Hepatic stellate cell (primary cell): ENCODE results near the gene XIRP2.
"Not testable (repeated sequence)": the region's sequence is repeated elsewhere in the genome, so short reads cannot be mapped to it uniquely, and the experiment has no call there.

Experiments
- DNase-seq: peaks from one replicate; pipeline ENCODE4 v3.0.0; 2011; ENCODE audit warnings: low spot score

XIRP2 gene

DNA sequence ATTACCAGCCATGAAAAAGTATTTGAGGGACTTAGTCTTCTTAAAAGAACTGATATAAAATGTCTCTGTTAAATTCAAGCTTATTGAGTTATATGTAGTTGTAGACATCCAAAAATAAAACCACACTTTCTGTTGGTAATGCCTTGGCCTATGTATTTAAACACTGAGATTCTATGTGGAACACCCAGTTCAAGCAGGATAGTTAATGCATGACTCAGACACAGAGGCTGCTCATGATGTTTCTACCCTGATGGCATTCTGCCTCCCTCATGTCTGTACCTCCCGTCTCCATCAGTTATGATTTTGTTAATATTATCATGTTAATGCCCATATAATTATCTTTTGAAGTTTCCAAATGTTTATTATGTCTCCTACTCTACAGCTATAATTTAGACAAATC, 164.5 kb downstream of the XIRP2 start:
- DNase-seq: peak; percentile 8

DNA sequence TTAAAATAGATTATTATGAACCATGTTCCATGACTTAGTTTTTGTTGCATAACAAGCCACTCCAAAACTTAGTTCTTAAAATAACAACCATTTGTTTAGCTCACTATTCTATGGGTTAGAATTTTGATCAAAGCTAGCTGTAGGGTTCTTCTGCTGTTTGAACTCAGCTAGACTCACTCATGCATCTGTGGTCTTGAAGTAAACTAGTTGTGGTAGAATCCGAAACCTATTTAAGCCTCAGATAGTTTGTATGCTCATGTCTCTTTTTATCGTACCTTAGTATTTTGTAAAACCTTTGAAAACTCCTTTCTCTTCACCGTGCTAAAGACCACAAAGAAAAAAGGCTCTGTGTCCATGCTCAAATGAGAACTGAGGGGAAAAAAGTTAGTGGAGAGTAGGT, 166.6 kb downstream of the XIRP2 start:
- no peak for DNase-seq

DNA sequence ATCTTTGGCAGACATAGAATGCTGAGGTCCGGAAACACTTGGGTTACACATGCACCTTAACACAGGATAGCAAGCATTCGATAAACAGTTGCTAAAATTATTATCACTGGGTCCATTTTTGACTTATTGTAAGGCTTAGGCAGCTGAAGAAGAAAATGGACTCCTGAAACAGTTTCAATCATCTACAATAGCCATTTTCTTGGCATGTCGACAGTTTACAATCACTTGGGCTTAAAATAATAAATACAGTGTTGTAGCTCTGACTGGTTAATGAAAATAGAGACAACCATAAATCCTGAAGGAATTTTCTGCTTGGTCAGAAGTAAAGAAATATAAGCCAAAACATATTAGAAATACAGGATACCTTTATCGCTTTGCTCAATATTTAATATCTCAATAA, 169.2 kb downstream of the XIRP2 start:
- DNase-seq: no peak

DNA sequence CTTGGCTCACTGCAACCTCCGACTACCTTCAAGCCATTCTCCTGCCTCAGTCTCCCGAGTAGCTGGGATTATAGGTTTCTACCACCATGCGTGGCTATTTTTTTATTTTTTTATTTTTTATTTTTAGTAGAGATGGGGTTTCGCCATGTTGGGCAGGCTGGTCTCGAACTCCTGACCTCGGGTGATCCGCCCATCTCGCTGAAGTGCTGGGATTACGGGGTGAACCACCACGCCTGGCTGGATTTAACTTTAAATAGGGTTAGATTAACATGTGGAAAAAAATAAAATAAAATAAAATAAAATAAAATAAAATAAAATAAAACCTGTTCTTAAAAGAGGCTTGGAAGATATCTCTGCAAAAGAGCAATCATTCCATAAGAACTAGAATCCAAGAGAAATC, 170.9 kb downstream of the XIRP2 start:
- no peak for DNase-seq

DNA sequence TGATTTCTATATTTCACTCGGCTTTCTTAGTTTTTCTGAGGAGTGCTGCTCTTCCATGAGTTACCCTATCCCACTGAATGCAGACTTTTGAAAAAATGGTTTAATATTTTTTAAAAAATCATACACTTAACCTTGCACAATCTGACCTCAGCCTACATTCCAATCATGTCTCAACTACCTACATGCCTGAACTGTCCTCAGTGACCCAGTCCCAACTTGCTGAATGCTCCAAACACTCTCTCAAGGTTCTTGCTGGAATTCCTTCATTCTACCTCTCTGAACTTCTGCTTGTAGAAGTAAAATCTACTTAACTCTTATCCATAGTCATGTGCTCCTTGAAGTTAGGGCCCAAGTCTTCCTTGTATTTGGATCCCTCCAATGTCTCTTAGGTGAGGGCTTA, 181.6 kb downstream of the XIRP2 start:
- no peak for DNase-seq

DNA sequence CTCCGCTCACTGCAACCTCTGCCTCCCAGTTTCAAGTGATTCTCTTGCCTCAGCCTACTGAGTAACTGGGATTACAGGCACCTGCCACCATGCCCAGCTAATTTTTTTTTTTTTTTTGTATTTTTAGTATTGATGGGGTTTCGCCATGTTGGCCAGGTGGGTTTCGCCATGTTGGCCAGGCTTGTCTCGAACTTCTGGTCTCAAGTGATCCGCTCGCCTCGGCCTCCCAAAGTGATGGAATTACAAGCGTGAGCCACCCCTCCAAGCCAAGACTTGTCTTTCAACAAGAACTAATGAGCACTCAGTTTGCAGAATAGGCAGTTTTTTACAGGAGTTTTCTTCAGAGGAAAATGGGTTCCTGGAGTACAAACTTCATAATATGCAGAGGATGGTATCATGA, 187.4 kb downstream of the XIRP2 start:
- not testable (repeated sequence) for DNase-seq

DNA sequence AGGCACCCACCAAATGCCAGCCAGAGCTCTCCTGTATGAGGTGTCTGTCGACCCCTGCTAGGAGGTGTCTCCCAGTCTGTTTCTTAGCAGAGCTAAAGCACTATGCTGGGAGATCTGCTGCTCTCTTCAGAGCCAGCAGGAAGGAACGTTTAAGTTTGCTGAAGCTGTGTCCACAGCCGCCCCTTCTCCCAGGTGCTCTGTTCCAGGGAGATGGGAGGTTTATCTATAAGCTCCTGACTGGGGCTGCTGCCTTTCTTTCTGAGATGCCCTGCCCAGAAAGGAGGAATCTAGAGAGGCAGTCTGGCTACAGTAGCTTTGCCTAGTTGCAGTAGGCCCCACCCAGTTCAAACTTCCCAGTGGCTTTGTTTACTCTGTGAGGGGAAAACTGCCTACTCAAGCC, 210.7 kb downstream of the XIRP2 start:
- DNase-seq: not testable (repeated sequence)

DNA sequence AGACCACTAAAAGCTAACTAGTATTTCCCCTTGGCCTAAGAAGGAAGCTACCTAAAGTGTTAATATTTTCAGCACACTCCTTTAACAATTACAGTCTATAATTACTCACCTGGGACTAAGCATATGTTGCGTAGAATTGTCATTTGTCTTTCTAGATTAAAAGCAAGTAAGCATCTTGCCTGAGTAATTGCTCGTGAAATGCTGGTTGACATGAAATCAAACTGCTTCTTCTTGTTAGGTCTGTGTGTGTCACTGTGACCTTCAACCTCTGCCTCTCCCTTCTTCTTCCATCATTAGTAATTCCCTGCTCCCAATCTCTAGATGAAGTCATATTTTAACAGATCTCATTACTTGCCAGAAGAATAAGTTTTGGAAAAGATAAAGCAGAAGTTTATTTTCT, 212.2 kb downstream of the XIRP2 start:
- DNase-seq: no peak

DNA sequence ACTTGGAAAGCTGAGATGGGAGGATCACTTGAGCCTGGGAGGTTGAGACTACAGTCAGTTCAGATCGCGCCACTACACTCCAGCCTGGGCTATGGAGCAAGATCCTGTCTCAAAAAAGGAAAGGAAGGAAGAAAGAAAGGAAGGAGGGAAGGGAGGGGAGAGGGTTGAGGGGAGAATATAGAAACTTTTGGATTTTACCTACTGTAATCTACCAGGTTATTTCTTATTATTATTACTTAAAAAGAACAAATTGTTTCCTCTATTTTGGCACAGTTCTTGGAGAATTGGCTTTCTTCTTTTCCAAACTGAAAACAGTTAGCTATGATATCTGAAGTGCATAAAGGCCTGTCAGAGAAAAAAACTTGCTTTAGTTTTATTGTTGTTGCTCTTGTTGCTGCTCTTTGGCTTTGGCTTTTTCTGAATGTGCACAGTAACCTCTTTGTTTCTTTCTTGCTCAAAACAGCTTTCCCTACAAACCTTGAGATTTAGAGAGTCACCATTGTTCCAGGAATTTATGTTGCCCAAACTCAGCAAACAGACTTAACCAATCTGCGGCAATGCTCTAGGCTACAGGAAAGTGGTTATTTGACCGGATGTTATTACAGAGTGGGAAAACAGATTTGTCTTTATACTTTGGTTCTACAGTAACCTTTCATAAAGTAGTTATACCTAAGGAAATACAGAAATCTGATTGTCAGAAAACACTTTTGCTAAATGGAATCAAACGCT, 214.9 kb downstream of the XIRP2 start:
- DNase-seq: no peak

DNA sequence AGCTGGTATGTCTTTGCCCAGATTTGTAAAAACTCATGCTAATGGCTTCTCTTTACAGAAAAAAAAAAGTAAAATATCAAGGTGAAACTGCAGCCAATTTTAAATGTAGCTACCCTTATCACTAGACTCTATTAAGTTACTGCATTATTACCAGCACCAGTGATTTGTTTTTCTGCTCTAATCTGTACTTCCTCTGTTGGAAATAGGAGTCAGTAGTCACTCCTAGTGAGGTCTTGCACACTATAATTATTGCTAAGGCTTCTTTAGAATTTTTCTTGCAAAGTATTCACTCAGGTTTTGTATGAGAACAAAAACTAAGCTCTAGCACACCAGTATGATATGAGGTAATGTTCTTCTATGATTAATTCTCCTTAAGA, 215.5 kb downstream of the XIRP2 start:
- DNase-seq: no peak

DNA sequence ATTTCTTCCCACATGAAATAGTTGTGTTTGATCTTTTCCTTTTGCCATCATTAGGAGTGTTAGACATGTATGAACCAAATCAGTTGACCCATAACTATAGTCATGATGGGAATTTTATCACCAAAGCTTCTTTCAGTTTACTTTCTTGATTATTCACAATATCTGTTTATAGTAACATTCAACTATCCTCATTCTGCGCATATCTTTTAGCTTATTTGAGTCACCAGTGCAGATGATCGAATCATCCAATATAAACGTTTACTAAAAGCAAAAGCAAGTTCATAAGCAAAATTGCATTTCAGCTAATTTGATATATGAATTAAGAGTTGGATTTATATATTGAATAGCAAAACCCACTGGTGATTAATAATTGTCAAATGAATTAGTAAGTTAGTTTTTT, 216.4 kb downstream of the XIRP2 start:
- no peak for DNase-seq

DNA sequence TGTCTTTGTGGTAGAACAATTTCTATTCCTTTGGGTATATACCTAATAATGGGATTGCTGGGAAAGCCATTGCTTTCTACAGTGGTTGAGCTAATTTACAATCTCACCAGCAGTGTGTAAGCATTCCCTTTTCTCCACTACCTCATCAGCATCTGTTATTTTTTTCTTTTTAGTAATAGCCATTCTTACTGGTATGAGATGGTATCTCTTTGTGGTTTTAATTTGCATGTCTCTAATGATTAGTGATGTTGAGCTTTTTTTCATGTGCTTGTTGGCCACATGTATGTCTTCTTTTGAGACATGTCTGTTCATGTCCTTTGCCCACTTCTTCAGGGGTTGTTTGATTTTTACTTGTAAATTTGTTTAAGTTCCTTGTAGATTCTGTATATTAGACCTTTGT, 221.4 kb downstream of the XIRP2 start:
- DNase-seq: not testable (repeated sequence)

DNA sequence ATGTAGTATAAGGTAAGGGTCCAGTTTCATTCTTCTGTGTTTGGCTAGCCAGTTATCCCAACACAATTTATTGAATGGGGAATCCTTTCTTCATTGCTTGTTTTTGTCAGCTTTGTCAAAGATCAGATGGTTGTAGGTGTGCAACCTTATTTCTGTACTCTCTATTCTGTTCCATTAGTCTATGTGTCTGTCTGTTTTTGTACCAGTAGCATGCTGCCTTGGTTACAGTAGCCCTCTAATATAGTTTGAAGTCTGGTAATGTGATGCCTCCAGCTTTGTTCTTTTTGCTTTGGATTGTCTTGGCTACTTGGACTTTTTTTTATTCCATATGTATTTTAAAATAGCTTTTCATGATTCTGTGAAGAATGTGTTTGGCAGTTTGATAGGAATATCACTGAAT, 222.1 kb downstream of the XIRP2 start:
- no peak for DNase-seq

DNA sequence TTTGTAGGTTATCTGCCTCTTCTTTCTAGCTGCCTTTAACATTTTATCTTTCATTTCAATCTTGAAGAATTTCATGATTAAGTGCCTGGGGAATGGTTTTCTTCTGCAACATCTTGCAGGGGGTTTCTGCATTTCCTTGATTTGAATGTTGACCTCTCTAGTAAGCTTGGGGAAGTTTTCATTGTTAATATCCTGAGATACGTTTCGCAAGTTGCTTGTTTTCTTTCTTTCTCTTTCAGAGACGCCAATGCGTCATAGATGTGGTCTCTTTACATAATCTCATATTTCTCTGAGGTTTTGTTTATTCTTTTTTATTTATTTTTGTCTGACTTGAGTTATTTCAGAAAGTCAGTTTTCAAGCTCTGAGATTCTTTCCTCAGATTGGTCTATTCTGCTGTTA, 225.7 kb downstream of the XIRP2 start:
- DNase-seq: no peak

DNA sequence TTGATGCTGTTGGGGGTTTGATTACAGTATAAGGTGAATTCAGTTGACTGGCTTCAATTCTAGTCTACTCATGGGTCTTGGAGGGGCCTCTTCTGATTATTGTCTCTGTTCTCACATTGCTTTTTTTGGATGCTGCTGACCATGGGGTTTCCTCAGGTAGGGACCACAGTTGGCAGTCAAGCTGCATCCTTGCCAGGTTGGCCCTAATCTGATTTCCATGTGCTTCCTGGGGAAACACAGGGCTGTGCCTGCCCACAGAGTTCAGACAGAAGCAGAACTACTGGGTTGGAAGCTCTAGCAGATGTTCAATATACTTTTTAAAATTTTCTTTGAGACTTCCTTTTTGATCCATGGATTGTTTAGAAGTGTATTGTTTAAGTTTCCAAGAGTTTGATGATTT, 227.3 kb downstream of the XIRP2 start:
- no peak for DNase-seq

DNA sequence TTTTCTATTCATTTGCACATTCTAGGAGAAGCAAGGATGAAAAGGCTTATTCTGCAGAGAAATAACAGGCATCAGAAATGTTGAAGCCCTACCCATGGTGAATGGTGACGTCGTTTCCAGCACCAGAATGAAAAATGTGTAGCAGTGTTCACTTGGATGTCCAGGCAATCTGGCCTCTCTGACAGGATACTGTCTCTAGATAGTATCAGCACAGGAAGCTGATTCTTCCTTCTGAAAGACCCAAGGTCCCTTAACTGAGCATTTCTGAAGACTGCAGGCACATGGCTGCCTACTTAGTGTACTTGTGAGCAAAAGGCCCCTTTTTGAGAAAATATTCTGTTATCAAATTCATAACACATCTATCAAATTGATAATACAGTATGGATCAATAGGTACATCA, 234.1 kb downstream of the XIRP2 start:
- DNase-seq: no peak

DNA sequence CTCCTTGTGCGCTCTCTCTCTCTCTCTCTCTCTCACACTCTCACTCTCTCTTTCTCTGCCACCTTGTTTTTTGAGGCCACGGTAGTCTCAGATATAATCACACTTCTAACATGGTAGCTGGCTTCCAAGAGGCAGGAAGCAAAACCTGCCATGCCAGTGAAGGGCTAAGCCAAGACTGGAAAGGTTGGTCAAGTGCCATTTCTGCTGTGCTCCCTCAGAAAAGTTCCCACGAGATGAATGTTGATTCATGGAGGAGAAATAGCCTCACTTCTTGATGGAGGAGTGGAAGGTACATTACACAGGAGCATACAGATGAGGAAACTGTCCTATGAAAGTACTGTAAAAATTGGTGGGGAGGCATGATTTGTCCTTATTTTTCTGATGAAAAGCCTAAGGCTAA, 237.9 kb downstream of the XIRP2 start:
- no peak for DNase-seq

DNA sequence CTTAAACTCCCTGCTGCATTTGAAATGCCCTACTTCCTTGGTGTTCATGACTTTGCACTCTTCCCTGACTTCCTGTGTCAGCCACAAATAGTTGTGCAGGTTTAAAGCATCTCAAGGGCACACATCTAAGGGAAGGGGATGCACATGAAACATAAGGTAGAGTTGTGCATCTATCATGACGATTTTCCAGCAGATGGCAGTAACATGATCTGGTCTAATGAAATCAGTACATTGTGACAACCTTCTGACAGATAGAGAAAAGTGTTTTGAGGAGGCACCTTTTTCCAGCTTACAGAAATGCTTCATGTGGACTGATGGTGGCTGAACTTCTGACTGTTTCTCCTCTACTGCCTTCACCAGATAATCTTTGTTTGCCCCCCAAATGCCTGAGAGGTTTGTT, 238.9 kb downstream of the XIRP2 start:
- DNase-seq: no peak

DNA sequence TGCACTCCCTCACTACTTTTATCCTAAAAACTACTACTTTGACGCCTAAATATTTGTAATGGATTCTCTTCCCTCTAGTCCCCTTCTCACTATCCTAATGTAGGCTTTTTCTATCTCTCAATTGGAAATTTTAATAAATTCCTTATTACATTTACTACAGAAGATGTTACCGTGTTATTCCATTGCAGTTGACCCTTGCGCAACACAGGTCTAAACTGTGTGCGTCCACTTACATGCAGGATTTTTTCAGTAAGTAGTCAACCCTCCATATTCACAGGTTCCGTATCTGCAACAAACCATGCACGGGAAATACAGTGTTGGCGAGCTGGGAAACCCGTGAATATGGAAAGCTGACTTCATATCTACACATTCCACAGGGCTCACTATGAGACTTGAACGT, 239.8 kb downstream of the XIRP2 start:
- DNase-seq: no peak

DNA sequence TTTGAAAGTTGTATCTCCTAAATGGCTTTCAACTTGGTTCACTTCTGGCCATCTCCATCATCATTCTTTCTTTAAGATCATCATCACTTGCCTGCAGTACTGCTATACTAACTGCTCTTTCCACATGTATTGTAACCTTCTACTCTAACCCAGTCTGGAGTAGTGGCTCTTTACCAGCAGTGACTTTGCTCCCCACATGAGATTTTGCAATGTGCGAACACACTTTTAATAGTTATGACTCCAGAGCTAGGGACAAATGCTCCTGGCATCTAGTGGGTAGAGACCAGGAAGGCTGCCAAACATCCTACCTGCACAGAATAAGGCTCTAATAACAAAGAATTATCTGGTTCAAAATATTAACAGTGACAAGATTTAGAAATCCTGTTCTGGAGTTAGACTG, 243.8 kb downstream of the XIRP2 start:
- no peak for DNase-seq

DNA sequence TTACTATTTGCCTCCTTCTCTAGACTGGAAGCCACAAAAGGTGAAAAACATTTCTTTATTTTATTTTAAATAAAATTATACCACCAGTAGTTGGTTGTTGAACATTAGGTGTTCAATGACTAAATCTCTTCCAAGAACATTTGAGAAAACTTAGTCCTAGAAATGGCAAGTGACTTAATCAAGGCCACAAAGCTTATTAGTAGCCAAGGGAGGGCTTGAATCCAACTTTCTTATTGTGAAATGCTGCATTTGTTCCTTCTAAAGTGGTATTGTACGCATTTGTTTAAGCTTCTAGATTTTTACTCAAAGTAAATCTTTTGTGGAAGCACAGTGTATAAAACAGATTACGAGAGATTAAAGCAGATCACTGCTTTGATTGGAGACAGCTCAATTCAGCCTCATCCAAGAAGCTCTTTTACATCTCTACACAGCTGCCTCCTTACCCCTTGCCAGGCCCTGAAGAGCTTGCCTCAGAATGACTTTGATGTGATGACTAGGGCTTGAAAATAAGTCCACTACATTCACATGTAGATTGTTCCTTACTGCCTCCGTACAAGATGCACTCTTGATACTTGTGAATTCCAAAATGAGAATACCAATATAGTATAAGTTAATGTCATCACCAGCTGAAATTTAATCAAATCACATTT, 244.8 kb downstream of the XIRP2 start:
- DNase-seq: no peak

DNA sequence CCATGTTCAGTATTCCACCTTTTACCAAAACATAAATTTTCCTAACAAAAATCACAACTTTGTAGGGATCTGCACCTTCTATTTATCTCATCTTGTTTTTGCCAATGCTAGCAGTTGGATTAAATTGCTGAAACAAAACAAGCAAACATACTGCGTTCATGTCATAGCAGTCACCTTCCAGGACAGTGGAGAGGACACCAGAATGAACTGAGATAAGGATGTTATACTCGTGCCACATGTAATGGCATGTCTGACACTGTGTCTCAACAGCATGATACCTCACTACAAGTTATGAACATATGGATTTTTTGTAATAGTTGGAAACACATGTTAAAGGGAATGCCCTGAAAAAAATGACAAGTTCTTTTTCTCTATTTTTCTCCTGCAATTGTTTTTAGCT, 245.3 kb downstream of the XIRP2 start:
- no peak for DNase-seq

DNA sequence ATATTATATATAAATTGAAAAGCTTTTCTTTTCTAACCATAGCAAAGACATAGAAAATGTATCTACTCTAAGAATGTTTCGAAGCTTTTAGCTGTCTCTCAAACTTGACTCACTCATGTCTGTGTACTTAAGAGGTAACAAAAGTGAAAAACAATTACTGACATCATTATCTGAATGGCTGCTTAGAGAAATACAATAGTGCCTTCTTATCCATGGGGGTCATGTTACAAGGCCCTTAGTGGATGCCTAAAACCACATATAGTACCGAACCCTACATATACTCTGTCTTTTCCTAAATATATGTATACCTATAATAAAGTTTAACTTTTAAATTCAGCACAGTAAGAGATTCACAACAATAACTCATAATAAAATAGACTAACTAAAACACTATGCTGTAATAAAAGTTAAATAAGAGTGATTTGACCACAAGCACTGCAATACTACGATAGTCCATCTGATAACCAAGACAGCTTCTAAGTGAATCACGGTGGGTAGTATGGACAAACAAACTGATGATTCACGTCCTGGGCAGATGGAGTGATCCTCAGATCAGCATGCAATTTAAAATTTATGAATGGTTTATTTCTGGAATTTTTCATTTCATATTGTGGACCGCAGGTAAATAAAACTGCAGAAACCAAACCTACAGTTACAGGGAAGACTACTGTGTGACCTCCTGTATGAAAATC, 246.2 kb downstream of the XIRP2 start:
- peak; percentile 31 for DNase-seq

DNA sequence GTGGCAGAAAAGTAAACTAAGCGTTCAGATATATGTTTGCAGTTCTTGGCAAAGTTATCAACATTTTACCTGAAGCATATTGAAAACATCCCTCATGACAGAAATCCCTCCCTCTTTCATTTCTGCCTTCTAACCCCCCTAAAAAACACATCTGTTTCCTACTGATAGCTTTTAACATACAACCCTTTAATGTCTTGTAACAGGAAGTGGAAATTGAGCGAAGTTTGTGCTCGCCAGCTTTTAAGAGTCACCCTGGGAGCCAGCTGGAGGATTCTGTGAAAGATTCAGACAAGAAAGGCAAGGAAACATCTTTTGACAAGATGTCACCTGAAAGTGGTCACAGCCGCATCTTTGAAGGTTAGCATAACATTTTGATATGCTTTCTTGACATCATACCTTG, 247.4 kb downstream of the XIRP2 start:
- DNase-seq: no peak
